Cardiac muscle cell (in vitro differentiated cells and primary cell): ENCODE results near the gene CALR. TPM values are rescaled to one million over a fixed set of nuclear protein-coding genes. Genes with fewer than 3 reads are reported as not detected.
"Not testable (repeated sequence)": the region's sequence is repeated elsewhere in the genome, so short reads cannot be mapped to it uniquely, and the experiment has no call there.

Experiments used
- DNase-seq, 2 donors: peaks; one replicate each; pipeline versions ENCODE4 v3.0.0 to v3.0.0-alpha.2; 2010 to 2017; ENCODE audit warnings: low read depth in 1 of 2, low spot score in 1 of 2
- H3K27ac ChIP-seq: fragments of 200-600 bp; sonication (generic); 2 replicates; pipeline ENCODE4 v1.5.1; 2016
- H3K27me3 ChIP-seq: fragments of 200-600 bp; sonication (generic); 2 replicates; pipeline ENCODE4 v1.6.0; 2016; ENCODE audit warnings: control low read depth
- H3K36me3 ChIP-seq: fragments of 200-600 bp; sonication (generic); 2 replicates; pipeline ENCODE4 v1.5.1; 2016; ENCODE audit warnings: control low read depth
- H3K4me1 ChIP-seq: fragments of 200-600 bp; sonication (generic); 2 replicates; pipeline ENCODE4 v1.8.1; 2017; ENCODE audit warnings: low read depth, mild to moderate bottlenecking, mixed run types
- H3K4me3 ChIP-seq: fragments of 200-600 bp; sonication (generic); 2 replicates; pipeline ENCODE4 v1.5.1; 2016; ENCODE audit warnings: mild to moderate bottlenecking
- H3K9me3 ChIP-seq: fragments of 200-600 bp; sonication (generic); 2 replicates; pipeline ENCODE4 v1.5.1; 2017; ENCODE audit warnings: low read depth, mild to moderate bottlenecking, control low read depth
- CTCF ChIP-seq: IDR thresholded peaks from 2 replicates; pipeline ENCODE4 v1.5.1; 2012; ENCODE audit warnings: low read depth, mild to moderate bottlenecking, low read length
- polyA plus RNA-seq: library from polyadenylated mRNA; unstranded; fragments of >200 nt; fragmentation: Nextera tagmentation; extraction: Ambion mirVana; gene quantifications from 2 replicates; pipeline ENCODE4 v1.2.1, GENCODE V29; 2016
- total RNA-seq: library from RNA; depleted of rRNA; stranded (reverse); fragments of >200 nt; gene quantifications from 2 replicates; pipeline ENCODE4 v1.2.3, GENCODE V29; 2016

CALR gene
- total and polyA plus RNA-seq, 2 experiments from 2014 or later: 615 to 856 TPM

- TF ChIP-seq CTCF: no peak
- no peaks in the 10 kb centered on the region for H3K9me3 ChIP-seq
- H3K36me3 ChIP-seq: no peaks in the 10 kb centered on the region
- no peaks in the 10 kb centered on the region for H3K27me3 ChIP-seq
- H3K4me1 ChIP-seq: peaks cover 6% of the 10 kb centered on the region
- no peak overlapping the region for H3K27ac ChIP-seq
- no peak overlapping the region for H3K4me3 ChIP-seq
- DNase-seq: peak in 1 of 2 donors; percentile 75
Observed at GRCh38 chr19:12913851-12914690, 24.3 kb upstream of the CALR start.

DNA sequence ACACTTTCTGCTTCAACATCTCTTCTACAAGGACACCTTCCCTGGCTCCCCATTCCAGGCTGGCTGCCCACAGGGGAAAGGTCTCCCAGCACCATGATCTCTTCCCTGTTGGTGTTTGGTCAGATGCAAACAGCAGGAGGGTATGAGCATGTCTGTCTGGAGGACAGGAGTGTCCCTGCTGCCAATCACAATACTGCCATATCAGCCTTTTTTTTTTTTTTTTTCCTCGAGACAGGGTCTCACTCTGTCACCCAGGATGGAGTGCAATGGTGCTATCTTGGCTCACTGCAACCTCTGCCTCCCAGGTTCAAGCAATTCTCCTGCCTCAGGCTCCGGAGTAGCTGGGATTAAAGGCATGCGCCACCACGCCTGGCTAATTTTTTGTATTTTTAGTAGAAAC, 22.5 kb upstream of the CALR start:
- DNase-seq, H3K4me1 ChIP-seq, H3K9me3 ChIP-seq, H3K27me3 ChIP-seq, H3K36me3 ChIP-seq, H3K27ac ChIP-seq, H3K4me3 ChIP-seq: not testable (repeated sequence)

DNA sequence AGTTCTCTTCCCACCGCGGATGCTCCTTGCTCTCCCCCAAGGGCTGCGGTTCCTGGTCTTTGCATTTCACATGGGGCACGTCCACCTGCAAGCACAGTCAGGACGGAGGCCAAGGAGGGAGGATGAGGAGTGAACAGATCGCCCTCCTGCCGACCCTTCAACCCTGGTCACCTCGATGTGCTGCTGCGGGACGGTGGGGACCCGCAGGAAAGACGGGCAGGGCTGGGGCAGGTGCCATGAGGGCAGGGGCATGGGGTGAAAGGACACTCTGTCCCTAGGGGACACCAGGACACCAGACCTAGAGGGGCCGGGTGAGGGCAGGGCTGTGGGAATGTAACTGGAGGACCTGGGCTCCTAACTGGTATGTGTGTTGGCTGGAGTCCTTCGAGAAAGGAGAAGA, 20.2 kb upstream of the CALR start:
- Histone ChIP-seq H3K9me3 (no peaks in the 10 kb centered on the region), H3K4me1 (peaks cover 5% of the 10 kb centered on the region), H3K4me3 (no peak overlapping the region), H3K36me3 (peaks cover 9% of the 10 kb centered on the region), H3K27ac (no peak overlapping the region), H3K27me3 (no peaks in the 10 kb centered on the region)
- no peak for DNase-seq
- no peak for TF ChIP-seq CTCF

DNA sequence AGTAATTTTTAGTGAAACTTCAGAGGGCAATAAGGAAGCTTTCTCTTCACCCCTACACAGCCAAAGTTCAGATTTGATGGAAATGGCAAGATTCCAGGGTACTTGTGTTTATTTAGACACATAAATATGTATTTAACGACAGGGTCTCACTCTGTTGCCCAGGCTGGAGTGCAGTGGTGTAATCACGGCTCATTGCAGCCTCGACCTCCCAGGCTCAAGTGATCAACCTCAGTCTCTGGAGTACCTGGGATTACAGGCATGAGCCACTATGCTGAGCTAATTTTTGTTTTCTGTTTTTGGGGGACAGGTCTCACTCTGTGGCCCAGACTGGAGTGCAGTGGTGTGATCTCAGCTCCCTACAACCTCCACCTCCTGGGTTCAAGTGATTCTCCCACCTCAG, 17.4 kb upstream of the CALR start:
- no peak for DNase-seq
- peaks cover 36% of the 10 kb centered on the region for H3K36me3 ChIP-seq
- no peaks in the 10 kb centered on the region for H3K27me3 ChIP-seq
- no peak overlapping the region for H3K27ac ChIP-seq
- TF ChIP-seq CTCF: no peak
- no peak overlapping the region for H3K4me3 ChIP-seq
- no peaks in the 10 kb centered on the region for H3K9me3 ChIP-seq
- H3K4me1 ChIP-seq: no peaks in the 10 kb centered on the region

- TF ChIP-seq CTCF: no peak
- Histone ChIP-seq H3K4me3 (no peak overlapping the region), H3K27ac (no peak overlapping the region), H3K27me3 (no peaks in the 10 kb centered on the region), H3K36me3 (peaks cover 48% of the 10 kb centered on the region), H3K4me1 (no peaks in the 10 kb centered on the region), H3K9me3 (no peaks in the 10 kb centered on the region)
- DNase-seq: no peak
Observed at GRCh38 chr19:12922959-12923358, 15.4 kb upstream of the CALR start.

DNA sequence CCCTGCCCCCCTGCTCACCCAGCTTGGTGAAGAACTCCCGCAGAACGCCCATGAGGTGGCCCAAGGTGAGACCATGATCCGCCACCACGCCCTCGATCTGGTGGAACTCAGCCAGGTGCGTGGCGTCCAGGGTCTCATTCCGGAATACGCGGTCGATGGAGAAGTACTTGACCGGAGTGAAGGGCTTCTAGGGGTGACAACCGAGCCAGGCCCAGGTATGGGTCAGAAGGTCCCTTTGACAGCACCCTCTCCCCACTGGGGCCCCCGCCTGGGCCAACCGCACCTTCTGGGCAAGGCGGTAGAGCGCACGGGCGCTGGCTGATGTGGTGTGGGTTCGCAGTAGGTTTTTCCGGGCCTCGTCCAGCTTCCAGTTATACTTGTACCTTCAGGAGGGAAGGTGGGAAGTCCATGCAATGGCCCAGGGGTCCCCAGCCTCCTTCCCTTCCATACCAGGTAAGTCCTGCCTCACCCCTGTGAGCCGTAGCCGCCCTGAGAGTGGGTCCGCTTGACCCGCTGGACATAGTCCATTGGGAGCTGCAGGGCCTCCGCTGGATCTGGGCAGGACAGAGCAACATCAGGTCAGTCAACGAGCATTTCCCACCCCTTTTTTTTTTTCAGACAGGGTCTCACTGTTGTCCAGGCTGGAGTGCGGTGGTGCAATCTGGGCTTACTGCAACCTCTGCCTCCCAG, 13.6 kb upstream of the CALR start:
- no peak for TF ChIP-seq CTCF
- peaks cover 62% of the 10 kb centered on the region for H3K36me3 ChIP-seq
- H3K27me3 ChIP-seq: no peaks in the 10 kb centered on the region
- H3K27ac ChIP-seq: no peak overlapping the region
- no peaks in the 10 kb centered on the region for H3K4me1 ChIP-seq
- DNase-seq: no peak
- no peaks in the 10 kb centered on the region for H3K9me3 ChIP-seq
- H3K4me3 ChIP-seq: no peak overlapping the region
